Measurements from ENCODE around the gene CSRNP3.

CSRNP3 gene

GRCh38 chr2:165522719-165523118, 53.2 kb downstream of the CSRNP3 start:
- no peak overlapping the region for H3K14ac ChIP-seq (ENCODE audit: low read length)
- no peak overlapping the region for H4K8ac ChIP-seq (ENCODE audit: low read depth, low read length)
- no peaks in the 10 kb centered on the region for H3K4me1 ChIP-seq (ENCODE audit: control insufficient read depth in 1 of 2, insufficient read depth in 2 of 2, low read length in 2 of 2)
- H4K12ac ChIP-seq (ENCODE audit: low read depth, low read length), result no peak overlapping the region
- H3K4ac ChIP-seq (ENCODE audit: low read depth, low read length), result no peak overlapping the region
- no peak overlapping the region for H2AFZ ChIP-seq (ENCODE audit: insufficient read depth, low read length, poor library complexity)
- no peak overlapping the region for H3K27ac ChIP-seq (ENCODE audit: low read depth, low read length)
- H3K79me1 ChIP-seq (ENCODE audit: low read length), result no peaks in the 10 kb centered on the region
- H2BK120ac ChIP-seq (ENCODE audit: insufficient read depth, low read length, poor library complexity), result no peak overlapping the region
- no peak overlapping the region for H2AK5ac ChIP-seq (ENCODE audit: low read length)
- no peaks in the 10 kb centered on the region for H3K36me3 ChIP-seq (ENCODE audit: control insufficient read depth in 1 of 2, insufficient read depth in 2 of 2, low read length in 2 of 2)
- no peak overlapping the region for H3K4me2 ChIP-seq (ENCODE audit: low read length)
- H2BK12ac ChIP-seq (ENCODE audit: low read length), result no peak overlapping the region
- no peak overlapping the region for H3K4me3 ChIP-seq (ENCODE audit: low read depth, low read length)
- H3K27me3 ChIP-seq (ENCODE audit: insufficient read depth, low read length), result no peaks in the 10 kb centered on the region
- H3K79me2 ChIP-seq (ENCODE audit: control insufficient read depth, insufficient read depth, low read length, poor library complexity), result no peaks in the 10 kb centered on the region
- no peak overlapping the region for H3K23ac ChIP-seq (ENCODE audit: low read length)
- no CpG with 5 or more reads among the region's 3 CpGs for WGBS (ENCODE audit: extremely low coverage, insufficient coverage, insufficient read length)
- no peak overlapping the region for H3K9ac ChIP-seq (ENCODE audit: low read length)
- no peak overlapping the region for H2BK5ac ChIP-seq (ENCODE audit: low read depth, low read length, poor library complexity)
- DNase-seq, result no peak
- H4K91ac ChIP-seq (ENCODE audit: low read depth, low read length), result no peak overlapping the region
- H3K18ac ChIP-seq (ENCODE audit: low read length), result no peak overlapping the region
- no peaks in the 10 kb centered on the region for H3K9me3 ChIP-seq (ENCODE audit: insufficient read depth, low read depth, low read length)

- Histone ChIP-seq H2BK5ac (ENCODE audit: low read depth, low read length, poor library complexity) (no peak overlapping the region), H3K36me3 (ENCODE audit: control insufficient read depth in 1 of 2, insufficient read depth in 2 of 2, low read length in 2 of 2) (no peaks in the 10 kb centered on the region), H2BK12ac (ENCODE audit: low read length) (no peak overlapping the region), H3K27me3 (ENCODE audit: insufficient read depth, low read length) (no peaks in the 10 kb centered on the region), H3K4me3 (ENCODE audit: low read depth, low read length) (no peak overlapping the region), H3K4me2 (ENCODE audit: low read length) (no peak overlapping the region), H4K8ac (ENCODE audit: low read depth, low read length) (no peak overlapping the region), H4K12ac (ENCODE audit: low read depth, low read length) (no peak overlapping the region), H3K23ac (ENCODE audit: low read length) (no peak overlapping the region), H3K14ac (ENCODE audit: low read length) (no peak overlapping the region), H3K27ac (ENCODE audit: low read depth, low read length) (no peak overlapping the region), H2AFZ (ENCODE audit: insufficient read depth, low read length, poor library complexity) (no peak overlapping the region), H3K9ac (ENCODE audit: low read length) (no peak overlapping the region), H3K79me1 (ENCODE audit: low read length) (no peaks in the 10 kb centered on the region), H2AK5ac (ENCODE audit: low read length) (no peak overlapping the region), H2BK120ac (ENCODE audit: insufficient read depth, low read length, poor library complexity) (no peak overlapping the region), H3K4me1 (ENCODE audit: control insufficient read depth in 1 of 2, insufficient read depth in 2 of 2, low read length in 2 of 2) (no peaks in the 10 kb centered on the region), H3K4ac (ENCODE audit: low read depth, low read length) (no peak overlapping the region), H3K79me2 (ENCODE audit: control insufficient read depth, insufficient read depth, low read length, poor library complexity) (no peaks in the 10 kb centered on the region), H4K91ac (ENCODE audit: low read depth, low read length) (no peak overlapping the region), H3K9me3 (ENCODE audit: insufficient read depth, low read depth, low read length) (no peaks in the 10 kb centered on the region), H3K18ac (ENCODE audit: low read length) (no peak overlapping the region)
- no peak for DNase-seq
- WGBS (ENCODE audit: extremely low coverage, insufficient coverage, insufficient read length), result no CpG with 5 or more reads among the region's 1 CpG
These were observed 55.2 kb downstream of the CSRNP3 start for GRCh38 chr2:165524720-165525119.

GRCh38 chr2:165528691-165529090, 59.2 kb downstream of the CSRNP3 start:
- Histone ChIP-seq H3K14ac (ENCODE audit: low read length) (no peak overlapping the region), H3K79me2 (ENCODE audit: control insufficient read depth, insufficient read depth, low read length, poor library complexity) (no peaks in the 10 kb centered on the region), H3K36me3 (ENCODE audit: control insufficient read depth in 1 of 2, insufficient read depth in 2 of 2, low read length in 2 of 2) (no peaks in the 10 kb centered on the region), H4K91ac (ENCODE audit: low read depth, low read length) (no peak overlapping the region), H3K27me3 (ENCODE audit: insufficient read depth, low read length) (no peaks in the 10 kb centered on the region), H4K12ac (ENCODE audit: low read depth, low read length) (no peak overlapping the region), H3K4me3 (ENCODE audit: low read depth, low read length) (no peak overlapping the region), H2AFZ (ENCODE audit: insufficient read depth, low read length, poor library complexity) (no peak overlapping the region), H2BK5ac (ENCODE audit: low read depth, low read length, poor library complexity) (no peak overlapping the region), H3K27ac (ENCODE audit: low read depth, low read length) (no peak overlapping the region), H3K4me2 (ENCODE audit: low read length) (no peak overlapping the region), H3K18ac (ENCODE audit: low read length) (no peak overlapping the region), H3K23ac (ENCODE audit: low read length) (no peak overlapping the region), H3K9ac (ENCODE audit: low read length) (no peak overlapping the region), H3K79me1 (ENCODE audit: low read length) (no peaks in the 10 kb centered on the region), H2BK12ac (ENCODE audit: low read length) (no peak overlapping the region), H4K8ac (ENCODE audit: low read depth, low read length) (no peak overlapping the region), H3K4ac (ENCODE audit: low read depth, low read length) (no peak overlapping the region), H3K4me1 (ENCODE audit: control insufficient read depth in 1 of 2, insufficient read depth in 2 of 2, low read length in 2 of 2) (no peaks in the 10 kb centered on the region), H2BK120ac (ENCODE audit: insufficient read depth, low read length, poor library complexity) (no peak overlapping the region), H3K9me3 (ENCODE audit: insufficient read depth, low read depth, low read length) (no peaks in the 10 kb centered on the region), H2AK5ac (ENCODE audit: low read length) (no peak overlapping the region)
- WGBS (ENCODE audit: extremely low coverage, insufficient coverage, insufficient read length), result no CpG with 5 or more reads among the region's 4 CpGs
- no peak for DNase-seq

DNA sequence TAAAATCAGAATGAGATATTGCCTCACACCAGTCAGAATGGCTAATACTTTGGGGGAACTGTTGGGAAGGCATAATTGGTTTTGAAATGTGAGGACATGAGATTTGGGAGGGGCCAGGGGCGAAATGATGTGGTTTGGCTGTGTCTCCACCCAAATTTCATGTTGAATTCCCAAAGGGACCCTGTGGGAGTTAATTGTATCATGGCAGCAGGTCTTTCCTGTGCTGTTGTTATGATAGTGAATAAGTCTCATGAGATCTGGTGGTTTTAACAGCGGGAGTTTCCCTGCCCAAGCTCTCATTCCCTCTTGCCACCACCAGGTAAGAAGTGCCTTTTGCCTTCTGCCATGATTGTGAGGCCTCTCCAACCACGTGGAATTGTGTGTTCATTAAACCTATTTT, 59.6 kb downstream of the CSRNP3 start:
- H3K79me2 ChIP-seq (ENCODE audit: control insufficient read depth, insufficient read depth, low read length, poor library complexity), result no peaks in the 10 kb centered on the region
- H3K18ac ChIP-seq (ENCODE audit: low read length), result no peak overlapping the region
- H3K4me1 ChIP-seq (ENCODE audit: control insufficient read depth in 1 of 2, insufficient read depth in 2 of 2, low read length in 2 of 2), result no peaks in the 10 kb centered on the region
- no peak overlapping the region for H3K14ac ChIP-seq (ENCODE audit: low read length)
- H3K9ac ChIP-seq (ENCODE audit: low read length), result no peak overlapping the region
- H3K27ac ChIP-seq (ENCODE audit: low read depth, low read length), result no peak overlapping the region
- no peak overlapping the region for H3K23ac ChIP-seq (ENCODE audit: low read length)
- no peak overlapping the region for H2BK12ac ChIP-seq (ENCODE audit: low read length)
- no peak for DNase-seq
- no peak overlapping the region for H4K8ac ChIP-seq (ENCODE audit: low read depth, low read length)
- no peak overlapping the region for H4K12ac ChIP-seq (ENCODE audit: low read depth, low read length)
- no peak overlapping the region for H2AK5ac ChIP-seq (ENCODE audit: low read length)
- no peak overlapping the region for H2BK5ac ChIP-seq (ENCODE audit: low read depth, low read length, poor library complexity)
- H2BK120ac ChIP-seq (ENCODE audit: insufficient read depth, low read length, poor library complexity), result no peak overlapping the region
- H3K9me3 ChIP-seq (ENCODE audit: insufficient read depth, low read depth, low read length), result no peaks in the 10 kb centered on the region
- no peak overlapping the region for H4K91ac ChIP-seq (ENCODE audit: low read depth, low read length)
- no peaks in the 10 kb centered on the region for H3K36me3 ChIP-seq (ENCODE audit: control insufficient read depth in 1 of 2, insufficient read depth in 2 of 2, low read length in 2 of 2)
- H3K4me2 ChIP-seq (ENCODE audit: low read length), result no peak overlapping the region
- H3K4ac ChIP-seq (ENCODE audit: low read depth, low read length), result no peak overlapping the region
- WGBS (ENCODE audit: extremely low coverage, insufficient coverage, insufficient read length), result no CpG with 5 or more reads among the region's 3 CpGs
- no peak overlapping the region for H2AFZ ChIP-seq (ENCODE audit: insufficient read depth, low read length, poor library complexity)
- H3K4me3 ChIP-seq (ENCODE audit: low read depth, low read length), result no peak overlapping the region
- H3K27me3 ChIP-seq (ENCODE audit: insufficient read depth, low read length), result no peaks in the 10 kb centered on the region
- no peaks in the 10 kb centered on the region for H3K79me1 ChIP-seq (ENCODE audit: low read length)
